HEK293 (cell line): ENCODE measurements around the gene ATP6V0A4.
A peak's percentile ranks its signal among the peaks of the same experiment; 100 is the strongest.

ENCODE experiments used
- CTCF ChIA-PET: fragments of 350-600 bp; formaldehyde crosslinking; extraction: SDS; loops from one replicate; lab custom pipeline; 2021; ENCODE audit warnings: antibody characterized with exemption; lab: Yijun Ruan, JAX
- POLR2A ChIA-PET: fragments of 300-600 bp; formaldehyde crosslinking; extraction: SDS; loops from one replicate; lab custom pipeline; 2020; ENCODE audit warnings: antibody characterized with exemption, inconsistent platforms; lab: Yijun Ruan, JAX
- H3K27ac ChIP-seq: fragments of 200-500 bp; sonication (Bioruptor generic); 2 replicates; pipeline ENCODE4 v1.5.1; 2014; ENCODE audit warnings: low read depth, low read length, control low read depth, inconsistent platforms; ENCODE audit errors: extremely low read depth
- H3K36me3 ChIP-seq, 2 experiments: fragments of 200-500 bp in 1 of 2; sonication (Bioruptor generic) in 1 of 2; 1 replicate in 1 of 2; 2 replicates in 1 of 2; pipeline ENCODE4 v1.5.1; 2014 to 2017; ENCODE audit warnings: inconsistent platforms in 2 of 2, low read length in 2 of 2; ENCODE audit not compliant: control insufficient read depth in 2 of 2, insufficient read depth in 1 of 2
- H3K4me1 ChIP-seq: fragments of 200-500 bp; sonication (Bioruptor generic); 2 replicates; pipeline ENCODE4 v1.5.1; 2014; ENCODE audit warnings: mild to moderate bottlenecking, low read length, inconsistent platforms; ENCODE audit not compliant: control insufficient read depth, insufficient read depth
- H3K4me3 ChIP-seq: 2 replicates; pipeline ENCODE4 v1.5.1; 2011; ENCODE audit warnings: low read depth, mild to moderate bottlenecking, control low read depth, low read length, moderate library complexity
- H3K9me3 ChIP-seq: fragments of 200-500 bp; sonication (Bioruptor generic); 2 replicates; pipeline ENCODE4 v1.5.1; 2014; ENCODE audit warnings: low read depth, low read length, inconsistent platforms; ENCODE audit not compliant: control insufficient read depth, insufficient read depth
- EGR2 ChIP-seq: fragments of 450-650 bp; formaldehyde crosslinking; IDR thresholded peaks from 2 replicates; pipeline ENCODE4 v1.5.1; 2016; ENCODE audit warnings: low read depth, missing biosample characterization, missing genetic modification characterization
- HOXA7 ChIP-seq: sonication (generic); formaldehyde crosslinking; IDR thresholded peaks from 2 replicates; pipeline ENCODE4 v1.8.1; 2022; ENCODE audit warnings: missing genetic modification reagents, borderline replicate concordance
- HOXD13 ChIP-seq: sonication (generic); formaldehyde crosslinking; IDR thresholded peaks from 2 replicates; pipeline ENCODE4 v1.8.0; 2022; ENCODE audit warnings: missing genetic modification reagents, borderline replicate concordance
- MZF1 ChIP-seq: fragments of 450-650 bp; formaldehyde crosslinking; IDR thresholded peaks from 2 replicates; pipeline ENCODE4 v1.5.1; 2017; ENCODE audit warnings: missing biosample characterization, missing genetic modification characterization, borderline replicate concordance
- PRDM1 ChIP-seq: fragments of 450-650 bp; formaldehyde crosslinking; IDR thresholded peaks from 2 replicates; pipeline ENCODE4; 2016; ENCODE audit warnings: missing biosample characterization, missing genetic modification characterization
- RBAK ChIP-seq: fragments of 450-650 bp; formaldehyde crosslinking; IDR thresholded peaks from 2 replicates; pipeline ENCODE4 v1.5.1; 2016; ENCODE audit warnings: missing biosample characterization, missing genetic modification characterization
- TCF7L2 ChIP-seq: IDR thresholded peaks from 2 replicates; pipeline ENCODE4 v1.6.1; 2011; ENCODE audit warnings: low read depth, mild to moderate bottlenecking, inconsistent platforms, low read length, moderate library complexity, borderline replicate concordance
- YY1 ChIP-seq: fragments of 450-650 bp; formaldehyde crosslinking; IDR thresholded peaks from 2 replicates; pipeline ENCODE4 v1.5.1; 2018; ENCODE audit warnings: missing biosample characterization, missing genetic modification characterization
- ZBTB1 ChIP-seq: fragments of 450-650 bp; formaldehyde crosslinking; IDR thresholded peaks from 2 replicates; pipeline ENCODE4 v1.5.1; 2016; ENCODE audit warnings: missing biosample characterization, missing genetic modification characterization
- ZFP69B ChIP-seq: fragments of 450-650 bp; formaldehyde crosslinking; IDR thresholded peaks from 2 replicates; pipeline ENCODE4 v1.5.1; 2016; ENCODE audit warnings: missing biosample characterization, missing genetic modification characterization
- ZNF146 ChIP-seq: fragments of 450-650 bp; formaldehyde crosslinking; IDR thresholded peaks from 2 replicates; pipeline ENCODE4 v1.5.1; 2016; ENCODE audit warnings: missing biosample characterization, missing genetic modification characterization
- ZNF184 ChIP-seq: fragments of 450-650 bp; IDR thresholded peaks from 2 replicates; pipeline ENCODE4 v1.5.1; 2018; ENCODE audit warnings: missing biosample characterization, mild to moderate bottlenecking, missing genetic modification characterization
- ZNF202 ChIP-seq: fragments of 450-650 bp; formaldehyde crosslinking; IDR thresholded peaks from 2 replicates; pipeline ENCODE4 v1.5.1; 2016; ENCODE audit warnings: missing biosample characterization, missing genetic modification characterization, borderline replicate concordance
- ZNF248 ChIP-seq: fragments of 450-650 bp; formaldehyde crosslinking; IDR thresholded peaks from 2 replicates; pipeline ENCODE4 v1.5.1; 2017; ENCODE audit warnings: missing biosample characterization, missing genetic modification characterization
- ZNF266 ChIP-seq: fragments of 450-650 bp; formaldehyde crosslinking; IDR thresholded peaks from 2 replicates; pipeline ENCODE4 v1.5.1; 2016; ENCODE audit warnings: missing biosample characterization, missing genetic modification characterization, low read depth
- ZNF354C ChIP-seq: fragments of 450-650 bp; formaldehyde crosslinking; IDR thresholded peaks from 2 replicates; pipeline ENCODE4 v1.5.1; 2016; ENCODE audit warnings: missing biosample characterization, missing genetic modification characterization, low read depth, borderline replicate concordance
- ZNF423 ChIP-seq: fragments of 450-650 bp; formaldehyde crosslinking; IDR thresholded peaks from 2 replicates; pipeline ENCODE4 v1.5.1; 2016; ENCODE audit warnings: missing biosample characterization, missing genetic modification characterization
- ZNF48 ChIP-seq: fragments of 450-650 bp; formaldehyde crosslinking; IDR thresholded peaks from 2 replicates; pipeline ENCODE4 v1.5.1; 2016; ENCODE audit warnings: missing biosample characterization, missing genetic modification characterization
- ZNF513 ChIP-seq: fragments of 450-650 bp; IDR thresholded peaks from 2 replicates; pipeline ENCODE4 v1.5.1; 2018; ENCODE audit warnings: missing biosample characterization, missing genetic modification characterization
- ZNF558 ChIP-seq: fragments of 450-650 bp; formaldehyde crosslinking; IDR thresholded peaks from 2 replicates; pipeline ENCODE4 v1.5.1; 2016; ENCODE audit warnings: missing biosample characterization, missing genetic modification characterization
- ZNF571 ChIP-seq: fragments of 450-650 bp; formaldehyde crosslinking; IDR thresholded peaks from 2 replicates; pipeline ENCODE4 v1.5.0; 2017; ENCODE audit warnings: missing biosample characterization, missing genetic modification characterization
- ZNF580 ChIP-seq: fragments of 450-650 bp; formaldehyde crosslinking; IDR thresholded peaks from 2 replicates; pipeline ENCODE4 v1.5.1; 2016; ENCODE audit warnings: missing biosample characterization, missing genetic modification characterization
- ZNF596 ChIP-seq: fragments of 450-650 bp; IDR thresholded peaks from 2 replicates; pipeline ENCODE4 v1.5.0; 2018; ENCODE audit warnings: missing biosample characterization, mild to moderate bottlenecking, missing genetic modification characterization, moderate library complexity
- ZNF654 ChIP-seq: fragments of 450-650 bp; formaldehyde crosslinking; IDR thresholded peaks from 2 replicates; pipeline ENCODE4 v1.5.1; 2016; ENCODE audit warnings: low read depth, missing biosample characterization, missing genetic modification characterization
- ZNF707 ChIP-seq: fragments of 450-650 bp; formaldehyde crosslinking; IDR thresholded peaks from 2 replicates; pipeline ENCODE4 v1.5.1; 2016; ENCODE audit warnings: missing biosample characterization, missing genetic modification characterization
- ZNF776 ChIP-seq: fragments of 450-650 bp; formaldehyde crosslinking; IDR thresholded peaks from 2 replicates; pipeline ENCODE4 v1.5.0; 2017; ENCODE audit warnings: missing biosample characterization, missing genetic modification characterization, borderline replicate concordance
- ZNF843 ChIP-seq: fragments of 450-650 bp; formaldehyde crosslinking; IDR thresholded peaks from 2 replicates; pipeline ENCODE4 v1.5.1; 2016; ENCODE audit warnings: missing biosample characterization, missing genetic modification characterization
- ZXDB ChIP-seq: fragments of 450-650 bp; formaldehyde crosslinking; IDR thresholded peaks from 2 replicates; pipeline ENCODE4 v1.5.1; 2016; ENCODE audit warnings: missing biosample characterization, missing genetic modification characterization
- TF ChIP-seq, protein P1 (sequence below): fragments of 450-650 bp; formaldehyde crosslinking; IDR thresholded peaks from 2 replicates; pipeline ENCODE4 v1.5.1; 2017; ENCODE audit warnings: missing biosample characterization, mild to moderate bottlenecking, missing genetic modification characterization, moderate library complexity
- TF ChIP-seq, protein P2 (sequence below): fragments of 450-650 bp; formaldehyde crosslinking; IDR thresholded peaks from 2 replicates; pipeline ENCODE4 v1.5.1; 2017; ENCODE audit warnings: missing biosample characterization, missing genetic modification characterization

Gene ATP6V0A4

DNA sequence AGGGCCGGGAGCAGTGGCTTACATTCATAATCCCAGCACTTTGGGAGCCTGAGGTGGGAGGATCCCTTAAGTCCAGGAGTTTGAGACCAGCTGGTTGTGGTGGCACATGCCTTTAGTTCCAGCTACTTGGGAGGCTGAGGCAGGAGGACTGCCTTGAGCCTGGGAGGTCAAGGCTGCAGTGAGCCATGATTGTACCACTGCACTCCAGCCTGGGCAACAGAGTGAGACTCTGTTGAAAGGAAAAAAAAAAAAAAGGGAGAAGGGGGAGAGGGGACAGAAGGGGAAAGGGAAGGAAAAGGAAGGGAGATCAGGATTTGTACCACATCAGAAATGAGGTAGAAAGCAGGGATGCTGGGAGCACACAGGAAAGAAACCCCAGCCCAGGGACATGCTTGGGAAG is 58.1 kb downstream of the ATP6V0A4 start (continued):
- TF ChIP-seq ZNF146 (tag by site-specific recombination) (no peak), ZNF580 (tag by site-specific recombination) (no peak), ZNF776 (no peak), ZNF423 (tag by site-specific recombination) (no peak), RBAK (tag by site-specific recombination) (no peak), ZNF654 (tag by site-specific recombination) (no peak), ZNF707 (tag by site-specific recombination) (no peak)

DNA sequence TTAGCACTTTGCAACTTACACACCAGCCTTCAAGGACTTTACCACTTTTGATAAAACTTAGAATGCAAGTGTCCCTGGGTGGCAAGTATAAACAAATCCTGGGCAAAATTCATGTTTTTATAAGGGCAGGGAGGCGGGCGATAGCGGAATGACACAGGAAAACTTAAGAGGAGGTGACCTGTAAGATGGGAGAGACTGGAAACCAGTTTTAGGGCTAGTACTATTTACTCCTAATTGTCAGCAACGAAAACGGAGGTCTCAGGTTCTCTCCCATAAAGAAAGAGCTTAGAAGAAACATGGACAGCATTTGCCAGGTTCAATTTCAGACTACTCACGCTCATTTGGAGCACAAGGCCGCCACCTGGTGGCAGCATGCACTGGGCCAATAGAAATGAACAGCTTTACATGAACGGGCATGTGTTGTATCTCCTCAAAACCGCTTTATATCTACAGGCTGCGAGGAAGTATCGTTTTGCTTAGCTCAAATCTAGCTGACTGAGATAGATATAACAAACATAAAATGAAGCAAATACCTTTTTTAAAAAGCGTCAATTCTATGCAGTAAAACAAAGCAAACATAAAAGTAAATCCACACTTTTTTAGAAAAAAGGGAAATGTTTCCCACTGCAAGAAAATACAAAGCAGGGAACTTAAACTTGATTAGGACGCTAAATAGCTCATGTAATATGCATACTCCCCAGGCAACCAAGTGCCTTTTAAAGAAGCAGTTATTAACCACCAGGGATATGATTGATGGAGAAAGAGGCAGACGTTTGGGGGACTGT is 59.3 kb downstream of the ATP6V0A4 start:
- CTCF ChIA-PET: interaction anchor here (0.5 to 2.3 kb wide), 39 partner anchors 9 to 838 kb away, joined by 3 to 39 read pairs (median 3); partner anchors contain the start of gene SVOPL
- POLR2A ChIA-PET: interaction anchor here (0.5 to 1.1 kb wide), 2 partner anchors 577 to 736 kb away, joined by 4 to 6 read pairs; no protein-coding TSS in a partner anchor
- no peaks in the 10 kb centered on the region for H3K9me3 ChIP-seq
- H3K4me1 ChIP-seq: no peaks in the 10 kb centered on the region
- no peak overlapping the region for H3K27ac ChIP-seq
- H3K36me3 ChIP-seq: no peaks in the 10 kb centered on the region
- no peak overlapping the region for H3K4me3 ChIP-seq
- no peak for TF ChIP-seq ZFP69B (tag by site-specific recombination)
- peak; percentile 71; the same call in 1 of the 2 replicates for TF ChIP-seq ZNF184
- no peak for TF ChIP-seq EGR2
- TF ChIP-seq YY1: no peak
- no peak for TF ChIP-seq HOXA7 (CRISPR knock-in tag)
- TF ChIP-seq ZNF248 (tag by site-specific recombination): no peak
- TF ChIP-seq, protein P1, sequence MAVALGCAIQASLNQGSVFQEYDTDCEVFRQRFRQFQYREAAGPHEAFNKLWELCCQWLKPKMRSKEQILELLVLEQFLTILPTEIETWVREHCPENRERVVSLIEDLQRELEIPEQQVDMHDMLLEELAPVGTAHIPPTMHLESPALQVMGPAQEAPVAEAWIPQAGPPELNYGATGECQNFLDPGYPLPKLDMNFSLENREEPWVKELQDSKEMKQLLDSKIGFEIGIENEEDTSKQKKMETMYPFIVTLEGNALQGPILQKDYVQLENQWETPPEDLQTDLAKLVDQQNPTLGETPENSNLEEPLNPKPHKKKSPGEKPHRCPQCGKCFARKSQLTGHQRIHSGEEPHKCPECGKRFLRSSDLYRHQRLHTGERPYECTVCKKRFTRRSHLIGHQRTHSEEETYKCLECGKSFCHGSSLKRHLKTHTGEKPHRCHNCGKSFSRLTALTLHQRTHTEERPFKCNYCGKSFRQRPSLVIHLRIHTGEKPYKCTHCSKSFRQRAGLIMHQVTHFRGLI: no peak
- no peak for TF ChIP-seq ZNF354C (tag by site-specific recombination)
- TF ChIP-seq ZNF843 (tag by site-specific recombination): no peak
- no peak for TF ChIP-seq MZF1 (tag by site-specific recombination)
- no peak for TF ChIP-seq ZNF596 (tag by site-specific recombination)
- TF ChIP-seq ZBTB1: no peak
- peak; percentile 96 for TF ChIP-seq ZNF654 (tag by site-specific recombination)
- TF ChIP-seq ZNF146 (tag by site-specific recombination): no peak
- TF ChIP-seq TCF7L2: no peak
- no peak for TF ChIP-seq ZNF513 (tag by site-specific recombination)
- TF ChIP-seq ZNF48 (tag by site-specific recombination): no peak
- no peak for TF ChIP-seq ZNF571 (tag by site-specific recombination)
- TF ChIP-seq, protein P2, sequence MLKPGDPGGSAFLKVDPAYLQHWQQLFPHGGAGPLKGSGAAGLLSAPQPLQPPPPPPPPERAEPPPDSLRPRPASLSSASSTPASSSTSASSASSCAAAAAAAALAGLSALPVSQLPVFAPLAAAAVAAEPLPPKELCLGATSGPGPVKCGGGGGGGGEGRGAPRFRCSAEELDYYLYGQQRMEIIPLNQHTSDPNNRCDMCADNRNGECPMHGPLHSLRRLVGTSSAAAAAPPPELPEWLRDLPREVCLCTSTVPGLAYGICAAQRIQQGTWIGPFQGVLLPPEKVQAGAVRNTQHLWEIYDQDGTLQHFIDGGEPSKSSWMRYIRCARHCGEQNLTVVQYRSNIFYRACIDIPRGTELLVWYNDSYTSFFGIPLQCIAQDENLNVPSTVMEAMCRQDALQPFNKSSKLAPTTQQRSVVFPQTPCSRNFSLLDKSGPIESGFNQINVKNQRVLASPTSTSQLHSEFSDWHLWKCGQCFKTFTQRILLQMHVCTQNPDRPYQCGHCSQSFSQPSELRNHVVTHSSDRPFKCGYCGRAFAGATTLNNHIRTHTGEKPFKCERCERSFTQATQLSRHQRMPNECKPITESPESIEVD: no peak
- no peak for TF ChIP-seq ZNF202 (tag by site-specific recombination)
- TF ChIP-seq ZNF580 (tag by site-specific recombination): no peak
- TF ChIP-seq ZNF558: no peak
- no peak for TF ChIP-seq HOXD13
- peak; percentile 55; the same call in 1 of the 2 replicates for TF ChIP-seq PRDM1 (tag by site-specific recombination)
- no peak for TF ChIP-seq ZXDB
- no peak for TF ChIP-seq ZNF266 (tag by site-specific recombination)
